ENCODE data around the gene CCL27.

GRCh38 chr9:34691936-34692315, 29.5 kb upstream of the CCL27 start:
- TF ChIP-seq POLR2A (IDR thresholded peaks at IDR 0.05; ENCODE audit: low read length) = no peak
- no peak for TF ChIP-seq GATA1 (IDR thresholded peaks at IDR 0.05; ENCODE audit: low read depth, low read length)
